T-helper 2 cell treated with Interferon-gamma antibody and Interleukin-4, amounts not matched to agents 5 μg/mL and 100 μg/mL, for 36 hours (primary cell): ENCODE data around the gene RGS6.

ENCODE experiments used
- DNase-seq: peaks from one replicate; pipeline ENCODE4 v3.0.0; 2021; ENCODE audit warnings: low spot score
- H3K27ac Mint-ChIP-seq: one replicate; pipeline ENCODE4 v1.8.0; 2021; ENCODE audit warnings: mild to moderate bottlenecking, mixed read lengths
- H3K27me3 Mint-ChIP-seq: one replicate; pipeline ENCODE4 v1.8.0; 2021; ENCODE audit warnings: low read depth, mixed read lengths
- H3K36me3 Mint-ChIP-seq: one replicate; pipeline ENCODE4 v1.8.0; 2021; ENCODE audit warnings: low read depth, mixed read lengths
- H3K4me1 Mint-ChIP-seq: one replicate; pipeline ENCODE4 v1.8.0; 2021; ENCODE audit warnings: low read depth, mixed read lengths
- H3K4me3 Mint-ChIP-seq: one replicate; pipeline ENCODE4 v1.8.0; 2022; ENCODE audit warnings: mild to moderate bottlenecking, moderate library complexity, mixed read lengths
- H3K9me3 Mint-ChIP-seq: one replicate; pipeline ENCODE4 v1.8.0; 2021; ENCODE audit warnings: mixed read lengths

Gene RGS6

GRCh38 chr14:72049462-72049861, 117.2 kb downstream of the RGS6 start:
- DNase-seq = peak; percentile 80
- H3K9me3 Mint-ChIP-seq = no peaks in the 10 kb centered on the region
- H3K27me3 Mint-ChIP-seq = peaks cover 10% of the 10 kb centered on the region
- peak overlapping the region; percentile 39 for H3K27ac Mint-ChIP-seq
- peak overlapping the region; percentile 37 for H3K4me3 Mint-ChIP-seq
- peaks cover 25% of the 10 kb centered on the region for H3K4me1 Mint-ChIP-seq
- H3K36me3 Mint-ChIP-seq = no peaks in the 10 kb centered on the region

GRCh38 chr14:72052356-72052755, 120.1 kb downstream of the RGS6 start:
- peaks cover 30% of the 10 kb centered on the region for H3K4me1 Mint-ChIP-seq

GRCh38 chr14:72053651-72054050, 121.4 kb downstream of the RGS6 start:
- Mint-ChIP-seq H3K27ac (no peak overlapping the region), H3K36me3 (no peaks in the 10 kb centered on the region), H3K4me3 (no peak overlapping the region), H3K27me3 (peaks cover 16% of the 10 kb centered on the region), H3K9me3 (no peaks in the 10 kb centered on the region), H3K4me1 (peaks cover 27% of the 10 kb centered on the region)
- no peak for DNase-seq

More at GRCh38 chr14:72052356-72052755, 120.1 kb downstream of the RGS6 start:
- Mint-ChIP-seq H3K27me3 (peaks cover 16% of the 10 kb centered on the region), H3K27ac (no peak overlapping the region), H3K36me3 (no peaks in the 10 kb centered on the region), H3K4me3 (no peak overlapping the region), H3K9me3 (no peaks in the 10 kb centered on the region)
- no peak for DNase-seq

- Mint-ChIP-seq H3K4me1 (peaks cover 16% of the 10 kb centered on the region), H3K27me3 (peaks cover 16% of the 10 kb centered on the region), H3K36me3 (no peaks in the 10 kb centered on the region), H3K9me3 (no peaks in the 10 kb centered on the region), H3K4me3 (no peak overlapping the region), H3K27ac (no peak overlapping the region)
- no peak for DNase-seq
Measured at GRCh38 chr14:72054911-72055310, 122.7 kb downstream of the RGS6 start.

- no peak for DNase-seq
- H3K9me3 Mint-ChIP-seq = no peaks in the 10 kb centered on the region
- H3K4me3 Mint-ChIP-seq = no peak overlapping the region
- no peak overlapping the region for H3K27ac Mint-ChIP-seq
- no peaks in the 10 kb centered on the region for H3K36me3 Mint-ChIP-seq
- H3K27me3 Mint-ChIP-seq = peaks cover 21% of the 10 kb centered on the region
- H3K4me1 Mint-ChIP-seq = peaks cover 8% of the 10 kb centered on the region
Measured at GRCh38 chr14:72057701-72058285, 125.6 kb downstream of the RGS6 start.

GRCh38 chr14:72060460-72060859, 128.2 kb downstream of the RGS6 start:
- H3K27me3 Mint-ChIP-seq = peaks cover 13% of the 10 kb centered on the region
- peaks cover 11% of the 10 kb centered on the region for H3K4me1 Mint-ChIP-seq
- H3K9me3 Mint-ChIP-seq = no peaks in the 10 kb centered on the region
- H3K4me3 Mint-ChIP-seq = no peak overlapping the region
- no peak overlapping the region for H3K27ac Mint-ChIP-seq
- H3K36me3 Mint-ChIP-seq = no peaks in the 10 kb centered on the region
- DNase-seq = no peak

GRCh38 chr14:72060917-72061316, 128.7 kb downstream of the RGS6 start:
- no peak for DNase-seq
- Mint-ChIP-seq H3K4me1 (peaks cover 11% of the 10 kb centered on the region), H3K4me3 (no peak overlapping the region), H3K27me3 (peaks cover 12% of the 10 kb centered on the region), H3K27ac (no peak overlapping the region), H3K36me3 (no peaks in the 10 kb centered on the region), H3K9me3 (no peaks in the 10 kb centered on the region)

GRCh38 chr14:72061718-72062117, 129.5 kb downstream of the RGS6 start:
- Mint-ChIP-seq H3K4me1 (peaks cover 11% of the 10 kb centered on the region), H3K4me3 (no peak overlapping the region), H3K9me3 (no peaks in the 10 kb centered on the region), H3K27ac (no peak overlapping the region), H3K36me3 (no peaks in the 10 kb centered on the region), H3K27me3 (peaks cover 13% of the 10 kb centered on the region)
- DNase-seq = no peak

GRCh38 chr14:72063761-72064282, 131.6 kb downstream of the RGS6 start:
- peak overlapping the region; percentile 24 for H3K4me3 Mint-ChIP-seq
- peaks cover 13% of the 10 kb centered on the region for H3K27me3 Mint-ChIP-seq
- no peaks in the 10 kb centered on the region for H3K36me3 Mint-ChIP-seq
- H3K9me3 Mint-ChIP-seq = no peaks in the 10 kb centered on the region
- no peak for DNase-seq
- peak overlapping the region; percentile 26 for H3K27ac Mint-ChIP-seq
- peaks cover 11% of the 10 kb centered on the region for H3K4me1 Mint-ChIP-seq

GRCh38 chr14:72064501-72064900, 132.3 kb downstream of the RGS6 start:
- Mint-ChIP-seq H3K4me1 (peaks cover 11% of the 10 kb centered on the region), H3K9me3 (no peaks in the 10 kb centered on the region), H3K36me3 (no peaks in the 10 kb centered on the region), H3K4me3 (no peak overlapping the region), H3K27me3 (peaks cover 13% of the 10 kb centered on the region), H3K27ac (no peak overlapping the region)
- no peak for DNase-seq

GRCh38 chr14:72070458-72070857, 138.2 kb downstream of the RGS6 start:
- no peaks in the 10 kb centered on the region for H3K9me3 Mint-ChIP-seq

GRCh38 chr14:72075649-72076334, 143.6 kb downstream of the RGS6 start:
- no peaks in the 10 kb centered on the region for H3K4me1 Mint-ChIP-seq
- H3K9me3 Mint-ChIP-seq = no peaks in the 10 kb centered on the region
- no peaks in the 10 kb centered on the region for H3K36me3 Mint-ChIP-seq
- no peak overlapping the region for H3K27ac Mint-ChIP-seq
- H3K27me3 Mint-ChIP-seq = peaks cover 29% of the 10 kb centered on the region
- DNase-seq = no peak
- H3K4me3 Mint-ChIP-seq = no peak overlapping the region

More at GRCh38 chr14:72070458-72070857, 138.2 kb downstream of the RGS6 start:
- no peaks in the 10 kb centered on the region for H3K4me1 Mint-ChIP-seq
- H3K27me3 Mint-ChIP-seq = peaks cover 9% of the 10 kb centered on the region
- no peak for DNase-seq
- H3K4me3 Mint-ChIP-seq = no peak overlapping the region
- no peak overlapping the region for H3K27ac Mint-ChIP-seq
- H3K36me3 Mint-ChIP-seq = no peaks in the 10 kb centered on the region

- no peaks in the 10 kb centered on the region for H3K4me1 Mint-ChIP-seq
Measured at GRCh38 chr14:72081137-72081536, 148.9 kb downstream of the RGS6 start.

GRCh38 chr14:72084935-72085334, 152.7 kb downstream of the RGS6 start:
- no peaks in the 10 kb centered on the region for H3K4me1 Mint-ChIP-seq

More at GRCh38 chr14:72081137-72081536, 148.9 kb downstream of the RGS6 start:
- Mint-ChIP-seq H3K27ac (no peak overlapping the region), H3K9me3 (no peaks in the 10 kb centered on the region), H3K36me3 (no peaks in the 10 kb centered on the region), H3K4me3 (no peak overlapping the region), H3K27me3 (peaks cover 40% of the 10 kb centered on the region)
- DNase-seq = no peak

More at GRCh38 chr14:72084935-72085334, 152.7 kb downstream of the RGS6 start:
- Mint-ChIP-seq H3K27me3 (peaks cover 37% of the 10 kb centered on the region), H3K36me3 (no peaks in the 10 kb centered on the region), H3K9me3 (no peaks in the 10 kb centered on the region), H3K4me3 (no peak overlapping the region), H3K27ac (no peak overlapping the region)
- DNase-seq = no peak
